HEK293 (cell line): Measurements from ENCODE around the gene DYNLL1.

Experiments
- BCL6B ChIP-seq: fragments of 450-650 bp; formaldehyde crosslinking; IDR thresholded peaks from 2 replicates; pipeline ENCODE4 v1.5.1; 2017; ENCODE audit warnings: missing biosample characterization, missing genetic modification characterization
- CTCF ChIP-seq: fragments of 450-650 bp; formaldehyde crosslinking; IDR thresholded peaks from 2 replicates; pipeline ENCODE4 v1.5.1; 2016; ENCODE audit warnings: missing biosample characterization, missing genetic modification characterization
- GLI4 ChIP-seq: fragments of 450-650 bp; formaldehyde crosslinking; IDR thresholded peaks from 2 replicates; pipeline ENCODE4 v1.5.1; 2016; ENCODE audit warnings: missing biosample characterization, missing genetic modification characterization
- RBAK ChIP-seq: fragments of 450-650 bp; formaldehyde crosslinking; IDR thresholded peaks from 2 replicates; pipeline ENCODE4 v1.5.1; 2016; ENCODE audit warnings: missing biosample characterization, missing genetic modification characterization
- TCF7L2 ChIP-seq: IDR thresholded peaks from 2 replicates; pipeline ENCODE4 v1.6.1; 2011; ENCODE audit warnings: low read depth, mild to moderate bottlenecking, inconsistent platforms, low read length, moderate library complexity, borderline replicate concordance
- ZNF133 ChIP-seq: fragments of 450-650 bp; formaldehyde crosslinking; IDR thresholded peaks from 2 replicates; pipeline ENCODE4 v1.5.1; 2016; ENCODE audit warnings: missing biosample characterization, missing genetic modification characterization
- ZNF140 ChIP-seq: fragments of 450-650 bp; formaldehyde crosslinking; IDR thresholded peaks from 2 replicates; pipeline ENCODE4 v1.5.1; 2016; ENCODE audit warnings: missing biosample characterization, missing genetic modification characterization
- ZNF266 ChIP-seq: fragments of 450-650 bp; formaldehyde crosslinking; IDR thresholded peaks from 2 replicates; pipeline ENCODE4 v1.5.1; 2016; ENCODE audit warnings: missing biosample characterization, missing genetic modification characterization, low read depth
- ZNF302 ChIP-seq: fragments of 450-650 bp; formaldehyde crosslinking; IDR thresholded peaks from 2 replicates; pipeline ENCODE4 v1.5.1; 2016; ENCODE audit warnings: missing biosample characterization, missing genetic modification characterization, low read depth
- ZNF529 ChIP-seq: fragments of 450-650 bp; formaldehyde crosslinking; IDR thresholded peaks from 2 replicates; pipeline ENCODE4 v1.5.1; 2017; ENCODE audit warnings: missing genetic modification characterization, missing biosample characterization; ENCODE audit not compliant: insufficient replicate concordance
- ZNF623 ChIP-seq: fragments of 450-650 bp; formaldehyde crosslinking; IDR thresholded peaks from 2 replicates; pipeline ENCODE4 v1.5.1; 2016; ENCODE audit warnings: missing biosample characterization, missing genetic modification characterization
- ZNF629 ChIP-seq: fragments of 450-650 bp; formaldehyde crosslinking; IDR thresholded peaks from 2 replicates; pipeline ENCODE4 v1.5.1; 2017; ENCODE audit warnings: missing biosample characterization, missing genetic modification characterization
- TF ChIP-seq, protein P1 (sequence below): fragments of 450-650 bp; formaldehyde crosslinking; conservative IDR thresholded peaks from 2 replicates; pipeline ENCODE4 v1.5.1; 2016; ENCODE audit warnings: low read depth, missing biosample characterization, missing genetic modification characterization
- TF ChIP-seq, protein P2 (sequence below): fragments of 450-650 bp; formaldehyde crosslinking; IDR thresholded peaks from 2 replicates; pipeline ENCODE4 v1.5.1; 2016; ENCODE audit warnings: missing biosample characterization, missing genetic modification characterization

- TF ChIP-seq, protein P1, sequence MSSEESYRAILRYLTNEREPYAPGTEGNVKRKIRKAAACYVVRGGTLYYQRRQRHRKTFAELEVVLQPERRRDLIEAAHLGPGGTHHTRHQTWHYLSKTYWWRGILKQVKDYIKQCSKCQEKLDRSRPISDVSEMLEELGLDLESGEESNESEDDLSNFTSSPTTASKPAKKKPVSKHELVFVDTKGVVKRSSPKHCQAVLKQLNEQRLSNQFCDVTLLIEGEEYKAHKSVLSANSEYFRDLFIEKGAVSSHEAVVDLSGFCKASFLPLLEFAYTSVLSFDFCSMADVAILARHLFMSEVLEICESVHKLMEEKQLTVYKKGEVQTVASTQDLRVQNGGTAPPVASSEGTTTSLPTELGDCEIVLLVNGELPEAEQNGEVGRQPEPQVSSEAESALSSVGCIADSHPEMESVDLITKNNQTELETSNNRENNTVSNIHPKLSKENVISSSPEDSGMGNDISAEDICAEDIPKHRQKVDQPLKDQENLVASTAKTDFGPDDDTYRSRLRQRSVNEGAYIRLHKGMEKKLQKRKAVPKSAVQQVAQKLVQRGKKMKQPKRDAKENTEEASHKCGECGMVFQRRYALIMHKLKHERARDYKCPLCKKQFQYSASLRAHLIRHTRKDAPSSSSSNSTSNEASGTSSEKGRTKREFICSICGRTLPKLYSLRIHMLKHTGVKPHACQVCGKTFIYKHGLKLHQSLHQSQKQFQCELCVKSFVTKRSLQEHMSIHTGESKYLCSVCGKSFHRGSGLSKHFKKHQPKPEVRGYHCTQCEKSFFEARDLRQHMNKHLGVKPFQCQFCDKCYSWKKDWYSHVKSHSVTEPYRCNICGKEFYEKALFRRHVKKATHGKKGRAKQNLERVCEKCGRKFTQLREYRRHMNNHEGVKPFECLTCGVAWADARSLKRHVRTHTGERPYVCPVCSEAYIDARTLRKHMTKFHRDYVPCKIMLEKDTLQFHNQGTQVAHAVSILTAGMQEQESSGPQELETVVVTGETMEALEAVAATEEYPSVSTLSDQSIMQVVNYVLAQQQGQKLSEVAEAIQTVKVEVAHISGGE (tag by site-specific recombination) = no peak
- no peak for TF ChIP-seq TCF7L2
- 0 out of 2 replicates have a peak, but pooled peaks have one; percentile 31 for TF ChIP-seq CTCF (tag by site-specific recombination)
- TF ChIP-seq, protein P2, sequence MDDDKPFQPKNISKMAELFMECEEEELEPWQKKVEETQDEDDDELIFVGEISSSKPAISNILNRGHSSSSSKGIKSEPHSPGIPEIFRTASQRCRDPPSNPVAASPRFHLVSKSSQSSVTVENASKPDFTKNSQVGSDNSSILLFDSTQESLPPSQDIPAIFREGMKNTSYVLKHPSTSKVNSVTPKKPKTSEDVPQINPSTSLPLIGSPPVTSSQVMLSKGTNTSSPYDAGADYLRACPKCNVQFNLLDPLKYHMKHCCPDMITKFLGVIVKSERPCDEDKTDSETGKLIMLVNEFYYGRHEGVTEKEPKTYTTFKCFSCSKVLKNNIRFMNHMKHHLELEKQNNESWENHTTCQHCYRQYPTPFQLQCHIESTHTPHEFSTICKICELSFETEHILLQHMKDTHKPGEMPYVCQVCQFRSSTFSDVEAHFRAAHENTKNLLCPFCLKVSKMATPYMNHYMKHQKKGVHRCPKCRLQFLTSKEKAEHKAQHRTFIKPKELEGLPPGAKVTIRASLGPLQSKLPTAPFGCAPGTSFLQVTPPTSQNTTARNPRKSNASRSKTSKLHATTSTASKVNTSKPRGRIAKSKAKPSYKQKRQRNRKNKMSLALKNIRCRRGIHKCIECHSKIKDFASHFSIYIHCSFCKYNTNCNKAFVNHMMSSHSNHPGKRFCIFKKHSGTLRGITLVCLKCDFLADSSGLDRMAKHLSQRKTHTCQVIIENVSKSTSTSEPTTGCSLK (tag by site-specific recombination) = no peak
- TF ChIP-seq RBAK = no peak
- no peak for TF ChIP-seq BCL6B (tag by site-specific recombination)
- no peak for TF ChIP-seq ZNF133
- TF ChIP-seq ZNF266 (tag by site-specific recombination) = no peak
- no peak for TF ChIP-seq ZNF529
- TF ChIP-seq ZNF140 = no peak
- TF ChIP-seq ZNF302 (tag by site-specific recombination) = no peak
- no peak for TF ChIP-seq GLI4 (tag by site-specific recombination)
- no peak for TF ChIP-seq ZNF629 (tag by site-specific recombination)
- no peak for TF ChIP-seq ZNF623 (tag by site-specific recombination)
These were observed 27.0 kb upstream of the DYNLL1 start for GRCh38 chr12:120468821-120469449.
